ENCODE measurements around the gene SAMD8.

The SAMD8 gene

DNA sequence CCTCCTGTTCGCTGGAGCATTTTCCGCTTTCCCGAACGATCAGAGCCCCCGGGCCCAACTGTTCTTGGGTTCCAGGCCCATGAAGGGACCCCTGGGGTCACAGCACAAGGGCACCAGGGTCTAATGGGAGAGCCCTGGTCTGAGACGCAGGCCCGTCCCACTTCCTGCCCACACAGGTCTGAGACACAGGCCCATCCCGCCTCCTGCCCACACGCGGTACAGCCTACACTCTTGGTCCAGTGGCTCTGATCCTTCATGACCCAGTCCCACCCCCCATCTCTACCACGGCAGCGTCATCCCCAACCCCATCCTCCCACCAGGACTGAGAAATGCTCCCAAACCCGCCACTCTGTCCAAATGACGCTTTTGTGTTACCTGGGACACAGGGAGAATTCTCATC lies 38.7 kb upstream of the SAMD8 start:
- ChIA-PET POLR2A (no interaction called here), CTCF (no interaction called here)
- TF ChIP-seq CTCF (IDR thresholded peaks at IDR 0.05; ENCODE audit: insufficient read depth, low read length, missing control alignments) = no peak
- no peak for DNase-seq (ENCODE audit: low read depth, low spot score)
- no peak overlapping the region for H3K4me3 ChIP-seq (ENCODE audit: low read depth, low read length)

GRCh38 chr10:75073442-75073841 lies 38.0 kb upstream of the SAMD8 start:
- POLR2A ChIA-PET = no interaction called here
- no peak for TF ChIP-seq CTCF (IDR thresholded peaks at IDR 0.05; ENCODE audit: insufficient read depth, low read length, missing control alignments)

GRCh38 chr10:75074711-75075445 lies 36.6 kb upstream of the SAMD8 start:
- no peak overlapping the region for H3K4me3 ChIP-seq (ENCODE audit: low read depth, low read length)
- CTCF ChIA-PET = interaction anchor here (1.2 to 1.5 kb wide), 4 partner anchors 12 to 831 kb away, joined by 3 to 5 read pairs (median 4); no protein-coding TSS in a partner anchor
- no peak for TF ChIP-seq CTCF (IDR thresholded peaks at IDR 0.05; ENCODE audit: insufficient read depth, low read length, missing control alignments)
- no peak for DNase-seq (ENCODE audit: low read depth, low spot score)
- POLR2A ChIA-PET = no interaction called here

More at GRCh38 chr10:75073442-75073841, 38.0 kb upstream of the SAMD8 start:
- CTCF ChIA-PET = no interaction called here
- H3K4me3 ChIP-seq (ENCODE audit: low read depth, low read length) = no peak overlapping the region
- no peak for DNase-seq (ENCODE audit: low read depth, low spot score)

DNA sequence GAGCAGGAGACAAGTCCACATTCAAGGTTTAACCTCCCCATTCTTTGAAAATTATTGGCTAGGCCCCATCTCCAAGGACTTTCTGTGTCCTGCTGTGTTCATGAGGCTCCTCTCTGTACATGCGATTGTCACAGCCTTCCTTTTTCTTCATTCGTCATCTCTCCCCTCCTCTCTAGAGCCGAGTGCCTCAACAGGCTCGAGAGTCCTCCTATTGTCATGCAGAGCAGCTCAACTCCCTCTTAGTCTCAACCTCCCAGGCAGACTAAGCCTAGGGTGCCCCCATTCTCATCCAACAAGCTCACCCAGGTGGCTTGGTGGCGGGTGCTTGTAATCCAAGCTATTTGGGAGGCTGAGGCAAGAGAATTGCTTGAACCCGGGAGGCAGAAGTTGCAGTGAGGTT lies 35.1 kb upstream of the SAMD8 start:
- TF ChIP-seq CTCF (IDR thresholded peaks at IDR 0.05; ENCODE audit: insufficient read depth, low read length, missing control alignments) = no peak
- no peak for DNase-seq (ENCODE audit: low read depth, low spot score)
- ChIA-PET CTCF (interaction anchor here (1.2 to 1.5 kb wide), 2 partner anchors 14 to 22 kb away, joined by 3 to 5 read pairs; no protein-coding TSS in a partner anchor), POLR2A (interaction anchor here (0.7 kb wide), 1 partner anchor 477 kb away, joined by 4 read pairs; no protein-coding TSS in a partner anchor)
- no peak overlapping the region for H3K4me3 ChIP-seq (ENCODE audit: low read depth, low read length)

DNA sequence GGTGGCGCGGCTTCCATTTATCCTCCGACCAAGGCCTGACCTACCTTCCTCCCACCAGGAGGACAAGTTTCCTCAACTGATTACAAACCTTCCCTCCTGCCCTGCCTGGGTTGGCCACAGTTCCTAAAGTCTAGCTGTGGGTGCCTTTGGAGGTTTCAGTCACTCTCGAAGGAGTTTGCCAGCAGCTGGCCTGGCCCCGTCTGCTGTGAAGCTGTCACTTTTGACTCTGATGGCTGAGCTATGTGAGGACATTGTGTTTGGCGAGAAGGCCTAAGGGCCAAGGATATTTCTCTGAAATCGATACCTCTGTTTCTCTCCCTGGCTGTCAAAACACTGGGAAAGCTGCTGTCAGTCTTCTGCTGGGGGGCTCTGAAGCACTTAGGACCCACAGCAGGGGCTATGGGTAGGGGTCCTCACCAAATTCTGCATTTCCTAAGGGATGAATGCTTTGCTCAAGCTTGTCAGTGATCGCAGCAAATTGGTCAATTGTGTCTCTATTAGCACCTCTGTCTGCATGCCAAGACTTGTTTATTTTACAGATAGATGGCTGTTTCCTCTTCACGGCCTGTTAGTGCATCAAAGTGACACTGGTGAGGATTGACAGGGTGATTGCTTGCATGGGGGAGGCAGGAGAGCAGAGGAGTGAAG lies 31.9 kb upstream of the SAMD8 start:
- no peak for TF ChIP-seq CTCF (IDR thresholded peaks at IDR 0.05; ENCODE audit: insufficient read depth, low read length, missing control alignments)
- ChIA-PET CTCF (interaction anchor here (1.2 to 1.3 kb wide), 3 partner anchors 18 to 836 kb away, joined by 3 read pairs; no protein-coding TSS in a partner anchor), POLR2A (no interaction called here)
- DNase-seq (ENCODE audit: low read depth, low spot score) = no peak
- no peak overlapping the region for H3K4me3 ChIP-seq (ENCODE audit: low read depth, low read length)

- no peak for DNase-seq (ENCODE audit: low read depth, low spot score)
- no peak for TF ChIP-seq CTCF (IDR thresholded peaks at IDR 0.05; ENCODE audit: insufficient read depth, low read length, missing control alignments)
- CTCF ChIA-PET = interaction anchor here (1.2 to 1.3 kb wide), 3 partner anchors 17 to 836 kb away, joined by 3 to 4 read pairs (median 3); no protein-coding TSS in a partner anchor
- POLR2A ChIA-PET = no interaction called here
- H3K4me3 ChIP-seq (ENCODE audit: low read depth, low read length) = no peak overlapping the region
Measured at GRCh38 chr10:75080554-75080953, 30.9 kb upstream of the SAMD8 start.

All from AG04449 (cell line).